Activated CD8-positive, alpha-beta T cell treated with anti-CD3 and anti-CD28 coated beads for 36 hours (primary cell): ENCODE measurements around the gene DOCK4. TPM values are rescaled to one million over a fixed set of nuclear protein-coding genes. Genes with fewer than 3 reads are reported as not detected.

Experiments used
- ATAC-seq: fragments of 200-7000 bp; cut with Tn5 transposase; one replicate; pipeline ENCODE4 v1.10.0; 2021; ENCODE audit warnings: mild to moderate bottlenecking, moderate library complexity
- CTCF ChIA-PET: fragments of 350-600 bp; sonication (Branson Sonifier 250); formaldehyde crosslinking; loops from one replicate; lab custom pipeline; 2021; ENCODE audit warnings: antibody characterized with exemption; lab: Charles Lee
- POLR2A ChIA-PET: fragments of 350-600 bp; sonication (Branson Sonifier 250); formaldehyde crosslinking; loops from one replicate; lab custom pipeline; 2021; ENCODE audit warnings: antibody characterized with exemption; lab: Charles Lee
- DNase-seq: peaks from one replicate; pipeline ENCODE4 v3.0.0-alpha.2; 2020
- H3K27ac Mint-ChIP-seq: one replicate; pipeline ENCODE4 v1.8.0; 2021; ENCODE audit warnings: mild to moderate bottlenecking, mixed read lengths
- H3K27me3 Mint-ChIP-seq: one replicate; pipeline ENCODE4 v1.8.0; 2021; ENCODE audit warnings: mixed read lengths
- H3K36me3 Mint-ChIP-seq: one replicate; pipeline ENCODE4 v1.8.0; 2021; ENCODE audit warnings: low read depth, mixed read lengths
- H3K4me1 Mint-ChIP-seq: one replicate; pipeline ENCODE4 v1.8.0; 2021; ENCODE audit warnings: low read depth, mixed read lengths
- H3K4me3 Mint-ChIP-seq: one replicate; pipeline ENCODE4 v1.8.0; 2021; ENCODE audit warnings: mild to moderate bottlenecking, moderate library complexity, mixed read lengths
- H3K9me3 Mint-ChIP-seq: one replicate; pipeline ENCODE4 v1.8.0; 2021; ENCODE audit warnings: mixed read lengths
- CTCF ChIP-seq: fragments of 200-600 bp; IDR thresholded peaks from one replicate; pipeline ENCODE4 v1.8.0; 2022; ENCODE audit warnings: antibody characterized with exemption, mild to moderate bottlenecking
- intact Hi-C: fragments of 100-400 bp; cut with micrococcal nuclease; formaldehyde crosslinking; loops from one replicate; pipeline ENCODE4 v1.10.0; 2022
- total RNA-seq, 2 experiments: library from RNA; stranded (reverse); gene quantifications; one replicate each; pipeline ENCODE4 v1.2.3, GENCODE V29; 2021

Gene DOCK4
- total RNA-seq, 2 experiments from 2014 or later, result 0.31 to 0.32 TPM

GRCh38 chr7:112161253-112162141 is 44.7 kb downstream of the DOCK4 start:
- Mint-ChIP-seq H3K4me3 (no peak overlapping the region), H3K27ac (no peak overlapping the region), H3K4me1 (no peaks in the 10 kb centered on the region), H3K9me3 (no peaks in the 10 kb centered on the region), H3K36me3 (no peaks in the 10 kb centered on the region), H3K27me3 (peaks cover 11% of the 10 kb centered on the region)
- TF ChIP-seq CTCF, result no peak
- intact Hi-C loops, result no loop called here
- ChIA-PET POLR2A (no interaction called here), CTCF (no interaction called here)
- DNase-seq (no peak), ATAC-seq (no peak)

GRCh38 chr7:112160771-112161150 is 45.4 kb downstream of the DOCK4 start:
- POLR2A ChIA-PET, result no interaction called here
- no peak for ATAC-seq
- Mint-ChIP-seq H3K27ac (no peak overlapping the region), H3K36me3 (no peaks in the 10 kb centered on the region), H3K9me3 (no peaks in the 10 kb centered on the region), H3K4me1 (no peaks in the 10 kb centered on the region), H3K4me3 (no peak overlapping the region), H3K27me3 (peaks cover 12% of the 10 kb centered on the region)
- intact Hi-C loops, result no loop called here
- CTCF ChIA-PET, result no interaction called here
- TF ChIP-seq CTCF, result no peak
- DNase-seq, result no peak

GRCh38 chr7:112160130-112160770 is 45.9 kb downstream of the DOCK4 start:
- Mint-ChIP-seq H3K27ac (no peak overlapping the region), H3K4me3 (no peak overlapping the region), H3K9me3 (no peaks in the 10 kb centered on the region), H3K36me3 (no peaks in the 10 kb centered on the region), H3K4me1 (no peaks in the 10 kb centered on the region), H3K27me3 (peaks cover 10% of the 10 kb centered on the region)
- DNase-seq (no peak), ATAC-seq (no peak)
- intact Hi-C loops, result no loop called here
- no peak for TF ChIP-seq CTCF
- ChIA-PET POLR2A (no interaction called here), CTCF (no interaction called here)

- TF ChIP-seq CTCF, result no peak
- H3K4me3 Mint-ChIP-seq, result no peak overlapping the region
These were observed 46.8 kb downstream of the DOCK4 start for GRCh38 chr7:112159351-112159750.

GRCh38 chr7:112157072-112157471 is 49.1 kb downstream of the DOCK4 start:
- no peak for ATAC-seq

More at GRCh38 chr7:112159351-112159750, 46.8 kb downstream of the DOCK4 start:
- intact Hi-C loops, result no loop called here
- H3K36me3 Mint-ChIP-seq, result no peaks in the 10 kb centered on the region
- H3K9me3 Mint-ChIP-seq, result no peaks in the 10 kb centered on the region
- DNase-seq (no peak), ATAC-seq (no peak)
- H3K4me1 Mint-ChIP-seq, result no peaks in the 10 kb centered on the region
- H3K27ac Mint-ChIP-seq, result no peak overlapping the region
- ChIA-PET CTCF (no interaction called here), POLR2A (no interaction called here)
- peaks cover 11% of the 10 kb centered on the region for H3K27me3 Mint-ChIP-seq

More at GRCh38 chr7:112157072-112157471, 49.1 kb downstream of the DOCK4 start:
- H3K27me3 Mint-ChIP-seq, result peaks cover 11% of the 10 kb centered on the region
- no peaks in the 10 kb centered on the region for H3K36me3 Mint-ChIP-seq
- ChIA-PET POLR2A (no interaction called here), CTCF (interaction anchor here (1.1 kb wide), 1 partner anchor 20 kb away, joined by 3 read pairs; no protein-coding TSS in a partner anchor)
- no peak for TF ChIP-seq CTCF
- DNase-seq, result peak; percentile 6
- no peak overlapping the region for H3K4me3 Mint-ChIP-seq
- no peaks in the 10 kb centered on the region for H3K4me1 Mint-ChIP-seq
- no peak overlapping the region for H3K27ac Mint-ChIP-seq
- H3K9me3 Mint-ChIP-seq, result no peaks in the 10 kb centered on the region
- intact Hi-C loops, result no loop called here
